ENCODE results near the gene WFDC13. TPM values are rescaled to one million over a fixed set of nuclear protein-coding genes. Genes with fewer than 3 reads are reported as not detected.
A peak's percentile ranks its signal among the peaks of the same experiment; 100 is the strongest.
"Not testable (repeated sequence)": the region's sequence is repeated elsewhere in the genome, so short reads cannot be mapped to it uniquely, and the experiment has no call there.

The WFDC13 gene
- total RNA-seq (2014; rRNA removed; shearing (Covaris generic)): not detected in 2 replicates

GRCh38 chr20:45701873-45702272, at the start of gene WFDC13:
Gene WFDC13, plus strand, starts transcription at chr20:45702038. Its CDS starts 86 bp downstream, at chr20:45702124.
- DNase-seq (ENCODE audit: low read depth): no peak

- DNase-seq (ENCODE audit: low read depth): not testable (repeated sequence)
These were observed 44.8 kb upstream of the WFDC13 start for GRCh38 chr20:45657038-45657437.

- DNase-seq (ENCODE audit: low read depth): no peak
These were observed 31.7 kb upstream of the WFDC13 start, which contains the start of gene WFDC11 for GRCh38 chr20:45670139-45670538. Gene WFDC11, minus strand, starts transcription at chr20:45670239. Its CDS starts 19,639 bp downstream, at chr20:45650600.

- DNase-seq (ENCODE audit: low read depth): no peak
These were observed 29.1 kb upstream of the WFDC13 start for GRCh38 chr20:45672765-45673164.

GRCh38 chr20:45679650-45680049, 22.2 kb upstream of the WFDC13 start:
- DNase-seq (ENCODE audit: low read depth): no peak

- DNase-seq (ENCODE audit: low read depth): no peak
These were observed 15.9 kb upstream of the WFDC13 start for GRCh38 chr20:45685896-45686295.

GRCh38 chr20:45693346-45693745, 8.5 kb upstream of the WFDC13 start:
- not testable (repeated sequence) for DNase-seq (ENCODE audit: low read depth)

GRCh38 chr20:45695496-45695895, 6.3 kb upstream of the WFDC13 start:
- DNase-seq (ENCODE audit: low read depth): no peak

- no peak for DNase-seq (ENCODE audit: low read depth)
These were observed 734 bp upstream of the WFDC13 start for GRCh38 chr20:45701104-45701503.

- peak; percentile 6 for DNase-seq (ENCODE audit: low read depth)
These were observed 3.3 kb downstream of the WFDC13 start, which contains the start of gene WFDC10B for GRCh38 chr20:45704969-45705637. Gene WFDC10B, minus strand, starts transcription at chr20:45705019. Its CDS starts 19,027 bp downstream, at chr20:45685992.

GRCh38 chr20:45716141-45716688, 14.4 kb downstream of the WFDC13 start:
- DNase-seq (ENCODE audit: low read depth): not testable (repeated sequence)

- DNase-seq (ENCODE audit: low read depth): no peak
These were observed 20.2 kb downstream of the WFDC13 start, which contains the start of gene SPINT4 for GRCh38 chr20:45722047-45722446. Gene SPINT4, plus strand, starts transcription at chr20:45722347. Its CDS starts 21 bp downstream, at chr20:45722368.

GRCh38 chr20:45725134-45725533, 23.3 kb downstream of the WFDC13 start:
- DNase-seq (ENCODE audit: low read depth): peak; percentile 22

GRCh38 chr20:45727044-45727443, 25.2 kb downstream of the WFDC13 start:
- no peak for DNase-seq (ENCODE audit: low read depth)

- DNase-seq (ENCODE audit: low read depth): no peak
These were observed 30.4 kb downstream of the WFDC13 start for GRCh38 chr20:45732199-45732598.

GRCh38 chr20:45735552-45735951, 33.7 kb downstream of the WFDC13 start:
- DNase-seq (ENCODE audit: low read depth): no peak

- no peak for DNase-seq (ENCODE audit: low read depth)
These were observed 34.1 kb downstream of the WFDC13 start for GRCh38 chr20:45735988-45736387.

GRCh38 chr20:45742596-45742995, 40.8 kb downstream of the WFDC13 start:
- DNase-seq (ENCODE audit: low read depth): no peak

- no peak for DNase-seq (ENCODE audit: low read depth)
These were observed 43.2 kb downstream of the WFDC13 start for GRCh38 chr20:45745015-45745414.

- DNase-seq (ENCODE audit: low read depth): no peak
These were observed 49.9 kb downstream of the WFDC13 start for GRCh38 chr20:45751721-45752120.

GRCh38 chr20:45752746-45753145, 50.9 kb downstream of the WFDC13 start:
- peak; percentile 68 for DNase-seq (ENCODE audit: low read depth)

- no peak for DNase-seq (ENCODE audit: low read depth)
These were observed 56.3 kb downstream of the WFDC13 start for GRCh38 chr20:45758096-45758495.
